Measurements from ENCODE around the gene FUBP3.

- no peak for TF ChIP-seq CTCF (IDR thresholded peaks at IDR 0.05; ENCODE audit: low read depth, low read length, poor library complexity, severe bottlenecking)
- TF ChIP-seq EZH2phosphoT487 (IDR thresholded peaks at IDR 0.05; ENCODE audit: borderline replicate concordance, low read length) = no peak
Observed at GRCh38 chr9:130583271-130583670, 3.9 kb downstream of the FUBP3 start.

All from DOHH2 (cell line).